Uterus (tissue), 2 donors: ENCODE data around the gene GALNT7.
"Not testable (repeated sequence)": the region's sequence is repeated elsewhere in the genome, so short reads cannot be mapped to it uniquely, and the experiment has no call there.

Source experiments
- CTCF ChIP-seq, 4 experiments: fragments of 200-600 bp in 2 of 4; fragments of 450-650 bp in 2 of 4; sonication (generic) in 2 of 4; IDR thresholded peaks; one replicate each; pipeline ENCODE4 v1.5.1; 2016 to 2019; ENCODE audit warnings: antibody characterized with exemption in 4 of 4, mild to moderate bottlenecking in 2 of 4, moderate library complexity in 1 of 4
- POLR2A ChIP-seq, 2 donors: fragments of 450-650 bp; IDR thresholded peaks; one replicate each; pipeline ENCODE4 v1.6.1; 2016; ENCODE audit warnings: antibody characterized with exemption in 2 of 2, mild to moderate bottlenecking in 1 of 2, moderate library complexity in 1 of 2

- not testable (repeated sequence) for TF ChIP-seq CTCF, POLR2A (IDR thresholded peaks at IDR 0.05)
Observed at GRCh38 chr4:173118819-173119218, 49.8 kb upstream of the GALNT7 start.
